DOHH2 (cell line): ENCODE measurements around the gene COTL1.

Experiments used
- H3F3A ChIP-seq: fragments of 200-600 bp; sonication (generic), shearing (Covaris generic); 2 replicates; pipeline ENCODE4 v1.6.0; 2016; ENCODE audit warnings: antibody characterized with exemption, mild to moderate bottlenecking; ENCODE audit not compliant: control insufficient read depth, insufficient read depth
- H3K27ac ChIP-seq: fragments of 200-600 bp; sonication (generic); 2 replicates; pipeline ENCODE4 v1.5.1; 2014; ENCODE audit warnings: low read depth, mild to moderate bottlenecking, low read length, moderate library complexity
- H3K27me3 ChIP-seq: fragments of 200-600 bp; sonication (generic); 2 replicates; pipeline ENCODE4 v1.6.1; 2014; ENCODE audit warnings: mild to moderate bottlenecking, low read length, mixed read lengths; ENCODE audit not compliant: control insufficient read depth
- H3K36me3 ChIP-seq: fragments of 200-600 bp; sonication (generic); 2 replicates; pipeline ENCODE4 v1.6.1; 2014; ENCODE audit warnings: mild to moderate bottlenecking, low read length, moderate library complexity, mixed read lengths; ENCODE audit not compliant: control insufficient read depth
- H3K4me1 ChIP-seq: fragments of 200-600 bp; sonication (generic); 2 replicates; pipeline ENCODE4 v1.6.1; 2014; ENCODE audit warnings: mild to moderate bottlenecking, low read length, mixed read lengths; ENCODE audit not compliant: control insufficient read depth
- H3K4me2 ChIP-seq: fragments of 200-600 bp; sonication (generic); 2 replicates; pipeline ENCODE4 v1.6.0; 2014; ENCODE audit warnings: mild to moderate bottlenecking, low read length, moderate library complexity
- H3K4me3 ChIP-seq: fragments of 200-600 bp; sonication (generic); 2 replicates; pipeline ENCODE4 v1.5.1; 2014; ENCODE audit warnings: mild to moderate bottlenecking, low read length, mixed read lengths
- H3K79me2 ChIP-seq: fragments of 200-600 bp; sonication (generic); 2 replicates; pipeline ENCODE4 v1.6.1; 2014; ENCODE audit warnings: mild to moderate bottlenecking, low read length, mixed read lengths; ENCODE audit not compliant: control insufficient read depth
- H3K9me2 ChIP-seq: fragments of 200-600 bp; sonication (generic); replicated peaks from 2 replicates; pipeline ENCODE4 v1.6.1; 2014; ENCODE audit warnings: mild to moderate bottlenecking, low read length, mixed read lengths; ENCODE audit not compliant: control insufficient read depth
- H3K9me3 ChIP-seq: fragments of 200-600 bp; sonication (generic); 2 replicates; pipeline ENCODE4 v1.6.1; 2014; ENCODE audit warnings: antibody characterized with exemption, low read length, mixed read lengths; ENCODE audit not compliant: control insufficient read depth, insufficient read depth
- H4K20me1 ChIP-seq: fragments of 200-600 bp; sonication (generic); 2 replicates; pipeline ENCODE4 v1.6.0; 2014; ENCODE audit warnings: low read depth, mild to moderate bottlenecking, antibody characterized with exemption, low read length, moderate library complexity; ENCODE audit not compliant: control insufficient read depth, insufficient read depth
- CTCF ChIP-seq: fragments of 200-600 bp; sonication (generic); IDR thresholded peaks from one replicate; pipeline ENCODE4 v1.5.1; 2014; ENCODE audit warnings: antibody characterized with exemption, mild to moderate bottlenecking, low read depth, low read length; ENCODE audit not compliant: poor library complexity, severe bottlenecking
- EZH2phosphoT487 ChIP-seq: fragments of 200-600 bp; sonication (generic); IDR thresholded peaks from 2 replicates; pipeline ENCODE4 v1.6.1; 2017; ENCODE audit warnings: borderline replicate concordance, mild to moderate bottlenecking, antibody characterized with exemption, low read length, moderate library complexity, mixed read lengths

The COTL1 gene

GRCh38 chr16:84660973-84661372 lies 43.1 kb upstream of the COTL1 start:
- H3K79me2 ChIP-seq, result peaks cover 6% of the 10 kb centered on the region
- H3K27ac ChIP-seq, result no peak overlapping the region
- no peaks in the 10 kb centered on the region for H3K9me2 ChIP-seq
- no peaks in the 10 kb centered on the region for H3K27me3 ChIP-seq
- TF ChIP-seq CTCF, result no peak
- TF ChIP-seq EZH2phosphoT487, result no peak
- no peaks in the 10 kb centered on the region; the same call in 1 of the 2 replicates for H4K20me1 ChIP-seq
- no peak overlapping the region for H3K4me2 ChIP-seq
- H3K4me3 ChIP-seq, result no peak overlapping the region
- H3F3A ChIP-seq, result peaks cover 3% of the 10 kb centered on the region
- H3K9me3 ChIP-seq, result no peaks in the 10 kb centered on the region
- H3K36me3 ChIP-seq, result peaks cover 60% of the 10 kb centered on the region
- H3K4me1 ChIP-seq, result peaks cover 52% of the 10 kb centered on the region

DNA sequence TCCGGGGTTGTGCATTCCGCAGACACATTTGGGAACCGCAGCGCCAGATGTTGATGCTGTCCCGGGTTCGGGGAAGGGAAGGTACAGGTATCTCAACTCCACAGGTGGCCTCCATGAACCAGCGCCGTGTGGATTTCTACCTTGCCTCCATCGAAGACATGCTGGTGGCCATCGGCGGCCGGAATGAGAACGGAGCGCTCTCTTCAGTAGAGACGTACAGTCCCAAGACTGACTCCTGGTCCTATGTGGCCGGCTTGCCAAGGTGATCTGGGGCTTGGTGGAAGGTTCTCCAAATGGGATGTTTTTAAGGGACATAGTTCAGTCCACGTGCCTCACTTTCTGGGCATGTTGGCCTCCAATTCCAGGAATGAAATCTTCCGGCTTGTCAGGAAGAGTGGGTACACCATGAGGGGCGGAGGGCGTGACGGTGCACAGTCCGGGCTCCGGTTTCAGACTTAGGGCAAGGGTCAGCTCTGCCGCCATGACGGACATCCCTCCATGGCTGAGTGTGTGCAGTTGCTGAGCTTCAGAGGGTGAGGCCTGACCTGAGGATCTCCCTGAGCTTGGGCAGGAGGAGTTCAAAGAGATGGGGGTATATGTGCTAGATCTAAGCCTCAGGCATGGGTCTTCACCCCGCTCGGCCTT lies 41.9 kb upstream of the COTL1 start:
- peaks cover 58% of the 10 kb centered on the region for H3K36me3 ChIP-seq
- H3K79me2 ChIP-seq, result peaks cover 6% of the 10 kb centered on the region
- no peak overlapping the region for H3K4me2 ChIP-seq
- no peaks in the 10 kb centered on the region for H3K9me2 ChIP-seq
- TF ChIP-seq CTCF (no peak), EZH2phosphoT487 (no peak)
- no peaks in the 10 kb centered on the region for H3K27me3 ChIP-seq
- peaks cover 54% of the 10 kb centered on the region for H3K4me1 ChIP-seq
- no peaks in the 10 kb centered on the region for H3K9me3 ChIP-seq
- peaks cover 3% of the 10 kb centered on the region for H3F3A ChIP-seq
- H3K27ac ChIP-seq, result no peak overlapping the region
- H4K20me1 ChIP-seq, result no peaks in the 10 kb centered on the region; the same call in 1 of the 2 replicates
- no peak overlapping the region for H3K4me3 ChIP-seq

DNA sequence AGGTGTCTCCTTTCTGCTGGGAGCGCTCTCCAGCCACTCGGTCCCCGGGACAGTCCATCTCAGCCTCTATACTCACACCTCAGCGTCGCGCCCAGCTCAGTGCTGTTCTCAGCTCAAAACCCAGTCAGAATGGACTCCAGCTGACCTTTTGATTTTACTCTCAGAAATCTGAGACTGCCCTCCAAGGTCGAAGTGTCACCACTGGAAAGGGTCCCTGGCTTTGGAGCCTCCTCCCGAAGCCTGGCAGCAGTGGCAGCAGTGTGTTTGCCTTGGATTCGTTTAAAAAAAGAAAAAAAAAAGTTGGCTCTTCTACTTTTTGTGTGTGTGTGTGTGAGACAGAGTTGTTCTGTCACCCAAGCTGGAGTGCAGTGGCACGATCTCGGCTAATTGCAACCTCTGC lies 40.8 kb upstream of the COTL1 start:
- Histone ChIP-seq H3K9me2 (no peaks in the 10 kb centered on the region), H3F3A (peaks cover 3% of the 10 kb centered on the region), H3K4me1 (peaks cover 43% of the 10 kb centered on the region), H3K4me3 (no peak overlapping the region), H3K79me2 (peaks cover 6% of the 10 kb centered on the region), H4K20me1 (no peaks in the 10 kb centered on the region; the same call in 1 of the 2 replicates), H3K27ac (no peak overlapping the region), H3K36me3 (peaks cover 52% of the 10 kb centered on the region), H3K9me3 (no peaks in the 10 kb centered on the region), H3K27me3 (no peaks in the 10 kb centered on the region), H3K4me2 (no peak overlapping the region)
- TF ChIP-seq CTCF (no peak), EZH2phosphoT487 (no peak)
